ENCODE results near the gene ATP1A2. TPM values are rescaled to one million over a fixed set of nuclear protein-coding genes. Genes with fewer than 3 reads are reported as not detected.

The ATP1A2 gene
- total and polyA plus RNA-seq, 2 of the 8 experiments (the other 6 are each of a cell fraction or from before 2014, with no cell fraction given) = 39.7 to 40.8 TPM

DNA sequence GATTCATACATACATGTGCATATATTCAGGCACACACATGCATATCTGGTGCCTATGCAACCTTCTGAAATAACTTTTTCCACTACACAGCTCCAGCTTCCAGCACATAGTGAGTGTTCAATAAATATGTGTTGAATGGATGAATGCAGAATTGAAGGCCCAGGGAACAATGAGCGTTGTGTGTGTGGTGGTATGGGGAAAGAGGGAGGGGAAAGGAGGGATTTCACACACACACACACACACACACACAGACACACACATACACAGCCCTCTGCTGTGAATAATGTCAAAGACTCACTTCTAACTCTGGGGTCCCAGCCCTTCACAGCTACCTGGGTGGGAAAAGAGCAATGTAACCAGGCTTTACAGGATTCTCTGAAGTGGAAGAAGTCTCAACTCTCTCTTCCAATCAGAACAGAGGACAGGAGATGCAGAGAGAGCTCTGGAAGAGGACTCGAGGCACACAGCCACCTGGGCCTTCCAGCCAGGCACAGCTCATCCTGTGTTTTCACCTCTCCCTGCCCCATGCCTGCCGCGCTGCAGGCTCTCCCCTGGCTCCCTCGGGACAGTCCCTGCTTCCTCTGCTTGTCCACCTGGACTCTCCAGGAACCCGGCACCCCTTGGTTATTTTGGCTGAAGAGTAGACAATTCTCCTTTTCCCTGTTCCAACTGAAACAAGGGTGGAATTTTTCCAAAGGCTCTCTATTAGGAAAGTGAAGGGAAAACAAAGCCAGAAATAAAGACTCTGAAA lies 11.7 kb upstream of the ATP1A2 start:
- Histone ChIP-seq H2AK5ac (ENCODE audit: low read depth, low read length) (peak overlapping the region; percentile 32; the same call in 1 of the 2 replicates), H3K14ac (ENCODE audit: insufficient read length) (no peak overlapping the region), H3K4ac (replicated peaks; ENCODE audit: insufficient read length, low read depth, low read length) (no peak overlapping the region), H4K91ac (replicated peaks; ENCODE audit: insufficient read length, low read length) (no peak overlapping the region), H3K79me2 (ENCODE audit: control insufficient read depth in 1 of 2, insufficient read depth in 2 of 2, low read length in 2 of 2) (no peaks in the 10 kb centered on the region), H2BK5ac (ENCODE audit: low read depth, low read length) (no peak overlapping the region), H3K79me1 (ENCODE audit: low read depth, low read length) (no peaks in the 10 kb centered on the region), H3K23me2 (ENCODE audit: low read depth, low read length) (peaks cover 3% of the 10 kb centered on the region; the same call in 1 of the 2 replicates), H3K56ac (replicated peaks; ENCODE audit: insufficient read length, low read depth, low read length) (no peak overlapping the region), H3K18ac (ENCODE audit: extremely low read depth, low read length) (peak overlapping the region; percentile 22; the same call in 1 of the 2 replicates), H3K36me3 (ENCODE audit: control insufficient read depth in 2 of 4, insufficient read depth in 4 of 4, low read length in 3 of 4) (no peaks in the 10 kb centered on the region), H3K4me1 (replicated peaks in 1 of 4; ENCODE audit: control insufficient read depth in 3 of 4, insufficient read depth in 4 of 4, low read length in 3 of 4) (peaks cover 7 to 22% (median 13%) of the 10 kb centered on the region in 4 experiments; a peak in 6 of 7 replicates), H3K9me3 (ENCODE audit: insufficient read depth in 2 of 2, low read depth in 1 of 2, low read length in 1 of 2) (no peaks in the 10 kb centered on the region), H2BK15ac (ENCODE audit: low read length) (no peak overlapping the region), H2BK12ac (ENCODE audit: low read depth, low read length) (peak overlapping the region; percentile 7; the same call in 1 of the 2 replicates), H3K23ac (ENCODE audit: insufficient read length) (no peak overlapping the region), H2BK120ac (replicated peaks; ENCODE audit: low read depth, low read length) (no peak overlapping the region), H2BK20ac (ENCODE audit: low read length) (peak overlapping the region; percentile 43; the same call in 1 of the 2 replicates), H2AFZ (ENCODE audit: low read length) (no peak overlapping the region), H4K5ac (ENCODE audit: insufficient read length, low read depth, low read length) (no peak overlapping the region), H4K20me1 (replicated peaks in 1 of 2; ENCODE audit: control insufficient read depth in 1 of 2, insufficient read depth in 2 of 2, low read length in 2 of 2) (no peaks in the 10 kb centered on the region), H3K9ac (replicated peaks in 1 of 4; ENCODE audit: extremely low read depth in 1 of 4, low read depth in 3 of 4, low read length in 3 of 4) (no peak overlapping the region), H3K27ac (ENCODE audit: low read depth, low read length) (no peak overlapping the region), H3K4me2 (ENCODE audit: insufficient read depth in 1 of 2, low read depth in 2 of 2, low read length in 2 of 2) (no peak overlapping the region), H3K4me3 (ENCODE audit: extremely low read depth in 1 of 4, insufficient read depth in 2 of 4, low read depth in 3 of 4, low read length in 4 of 4) (no peak overlapping the region), H3K27me3 (replicated peaks in 1 of 4; ENCODE audit: control insufficient read depth in 3 of 4, extremely low read depth in 1 of 4, insufficient read depth in 3 of 4, low read length in 3 of 4) (no peaks in the 10 kb centered on the region), H4K8ac (ENCODE audit: extremely low read depth, insufficient read depth, low read length) (no peak overlapping the region)
- no peak for DNase-seq (ENCODE audit: low read depth in 1 of 2, low spot score in 2 of 2)
- no peak for FAIRE-seq
- ChIA-PET CTCF (ENCODE audit: partially characterized antibody) (interaction anchor here (0.6 to 7.4 kb wide), 30 partner anchors 12 to 1084 kb away, joined by 3 to 256 read pairs (median 8); partner anchors contain the start of genes ATP1A2, CASQ1, KCNJ9 and PEA15), POLR2A (ENCODE audit: partially characterized antibody) (interaction anchor here (0.6 to 4.2 kb wide), 10 partner anchors 8 to 145 kb away, joined by 3 to 31 read pairs (median 3); partner anchors contain the start of gene ATP1A2)
- TF ChIP-seq CHD1 (IDR thresholded peaks at IDR 0.05; ENCODE audit: low read depth, low read length) (no peak), JUND (IDR thresholded peaks at IDR 0.05; ENCODE audit: low read length) (no peak), SP1 (IDR thresholded peaks at IDR 0.05; ENCODE audit: low read depth, low read length) (no peak), CEBPB (IDR thresholded peaks at IDR 0.05; ENCODE audit: low read depth, low read length) (no peak), CTBP2 (IDR thresholded peaks at IDR 0.05; ENCODE audit: borderline replicate concordance, insufficient read depth, insufficient read length, low read length) (no peak), TEAD4 (IDR thresholded peaks at IDR 0.05; ENCODE audit: low read depth, low read length) (no peak), YY1 (IDR thresholded peaks at IDR 0.05; ENCODE audit: low read depth, low read length) (no peak), ASH2L (IDR thresholded peaks at IDR 0.05; ENCODE audit: low read length) (no peak), POLR2AphosphoS5 (IDR thresholded peaks at IDR 0.05; ENCODE audit: low read depth, low read length) (no peak), BRCA1 (IDR thresholded peaks at IDR 0.05; ENCODE audit: low read depth, low read length) (no peak), POU5F1 (IDR thresholded peaks at IDR 0.05; ENCODE audit: low read depth, low read length) (no peak)
- TF ChIP-seq, protein P1, sequence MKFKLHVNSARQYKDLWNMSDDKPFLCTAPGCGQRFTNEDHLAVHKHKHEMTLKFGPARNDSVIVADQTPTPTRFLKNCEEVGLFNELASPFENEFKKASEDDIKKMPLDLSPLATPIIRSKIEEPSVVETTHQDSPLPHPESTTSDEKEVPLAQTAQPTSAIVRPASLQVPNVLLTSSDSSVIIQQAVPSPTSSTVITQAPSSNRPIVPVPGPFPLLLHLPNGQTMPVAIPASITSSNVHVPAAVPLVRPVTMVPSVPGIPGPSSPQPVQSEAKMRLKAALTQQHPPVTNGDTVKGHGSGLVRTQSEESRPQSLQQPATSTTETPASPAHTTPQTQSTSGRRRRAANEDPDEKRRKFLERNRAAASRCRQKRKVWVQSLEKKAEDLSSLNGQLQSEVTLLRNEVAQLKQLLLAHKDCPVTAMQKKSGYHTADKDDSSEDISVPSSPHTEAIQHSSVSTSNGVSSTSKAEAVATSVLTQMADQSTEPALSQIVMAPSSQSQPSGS (IDR thresholded peaks at IDR 0.05; ENCODE audit: low read length) = no peak
- 60 to 100% methylated on average over 1 to 6 of the region's 6 CpGs for WGBS, 2 experiments (ENCODE audit: extremely low coverage in 1 of 2, insufficient coverage in 1 of 2, insufficient read length in 1 of 2, insufficient replicate concordance in 2 of 2, low coverage in 1 of 2, low lambda C conversion rate in 2 of 2, missing lambda C conversion rate in 1 of 2)
